ENCODE data around the gene EN1.

DNA sequence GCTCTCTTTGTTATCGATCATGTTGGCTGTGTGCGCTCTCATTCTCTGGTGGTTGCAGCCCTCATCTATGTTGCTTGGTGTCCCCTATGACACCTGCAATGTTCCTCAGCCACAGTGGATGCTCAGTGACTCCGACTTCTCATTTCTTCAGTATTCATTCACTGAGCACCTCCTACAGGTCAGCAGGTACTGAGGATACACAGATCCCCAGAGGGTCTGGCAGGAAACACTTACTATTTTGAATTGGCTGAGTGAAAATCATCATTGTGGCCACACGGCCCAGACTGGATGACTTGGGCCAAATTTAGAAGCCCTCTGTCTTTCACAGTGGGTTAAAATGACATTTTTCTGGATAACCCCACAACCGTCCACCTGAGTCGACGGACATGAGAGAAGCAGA lies 32.1 kb downstream of the EN1 start:
- TF ChIP-seq, protein P1, sequence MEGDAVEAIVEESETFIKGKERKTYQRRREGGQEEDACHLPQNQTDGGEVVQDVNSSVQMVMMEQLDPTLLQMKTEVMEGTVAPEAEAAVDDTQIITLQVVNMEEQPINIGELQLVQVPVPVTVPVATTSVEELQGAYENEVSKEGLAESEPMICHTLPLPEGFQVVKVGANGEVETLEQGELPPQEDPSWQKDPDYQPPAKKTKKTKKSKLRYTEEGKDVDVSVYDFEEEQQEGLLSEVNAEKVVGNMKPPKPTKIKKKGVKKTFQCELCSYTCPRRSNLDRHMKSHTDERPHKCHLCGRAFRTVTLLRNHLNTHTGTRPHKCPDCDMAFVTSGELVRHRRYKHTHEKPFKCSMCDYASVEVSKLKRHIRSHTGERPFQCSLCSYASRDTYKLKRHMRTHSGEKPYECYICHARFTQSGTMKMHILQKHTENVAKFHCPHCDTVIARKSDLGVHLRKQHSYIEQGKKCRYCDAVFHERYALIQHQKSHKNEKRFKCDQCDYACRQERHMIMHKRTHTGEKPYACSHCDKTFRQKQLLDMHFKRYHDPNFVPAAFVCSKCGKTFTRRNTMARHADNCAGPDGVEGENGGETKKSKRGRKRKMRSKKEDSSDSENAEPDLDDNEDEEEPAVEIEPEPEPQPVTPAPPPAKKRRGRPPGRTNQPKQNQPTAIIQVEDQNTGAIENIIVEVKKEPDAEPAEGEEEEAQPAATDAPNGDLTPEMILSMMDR (IDR thresholded peaks at IDR 0.05) = no peak
- no peak for TF ChIP-seq MAFK (IDR thresholded peaks at IDR 0.05; ENCODE audit: partially characterized antibody)
- no peak for TF ChIP-seq POLR2A (IDR thresholded peaks at IDR 0.05; ENCODE audit: low read length)
- TF ChIP-seq EP300 (IDR thresholded peaks at IDR 0.05) = no peak
- no peak for TF ChIP-seq MYC (IDR thresholded peaks at IDR 0.05; ENCODE audit: borderline replicate concordance, low read length)
- TF ChIP-seq SMC3 (IDR thresholded peaks at IDR 0.05) = no peak
- TF ChIP-seq POLR2AphosphoS2 (conservative IDR thresholded peaks at IDR 0.05; ENCODE audit: low read length) = no peak
- TF ChIP-seq ESRRA (IDR thresholded peaks at IDR 0.05; ENCODE audit: borderline replicate concordance, low read length) = no peak
- no peak for TF ChIP-seq RCOR1 (IDR thresholded peaks at IDR 0.05; ENCODE audit: low read depth, low read length)

Data from A549 (cell line).